ENCODE measurements around the gene POF1B. TPM values are rescaled to one million over a fixed set of nuclear protein-coding genes. Genes with fewer than 3 reads are reported as not detected.

POF1B gene
- total RNA-seq, 2 experiments from 2014 or later: 0.05 to 0.17 TPM

DNA sequence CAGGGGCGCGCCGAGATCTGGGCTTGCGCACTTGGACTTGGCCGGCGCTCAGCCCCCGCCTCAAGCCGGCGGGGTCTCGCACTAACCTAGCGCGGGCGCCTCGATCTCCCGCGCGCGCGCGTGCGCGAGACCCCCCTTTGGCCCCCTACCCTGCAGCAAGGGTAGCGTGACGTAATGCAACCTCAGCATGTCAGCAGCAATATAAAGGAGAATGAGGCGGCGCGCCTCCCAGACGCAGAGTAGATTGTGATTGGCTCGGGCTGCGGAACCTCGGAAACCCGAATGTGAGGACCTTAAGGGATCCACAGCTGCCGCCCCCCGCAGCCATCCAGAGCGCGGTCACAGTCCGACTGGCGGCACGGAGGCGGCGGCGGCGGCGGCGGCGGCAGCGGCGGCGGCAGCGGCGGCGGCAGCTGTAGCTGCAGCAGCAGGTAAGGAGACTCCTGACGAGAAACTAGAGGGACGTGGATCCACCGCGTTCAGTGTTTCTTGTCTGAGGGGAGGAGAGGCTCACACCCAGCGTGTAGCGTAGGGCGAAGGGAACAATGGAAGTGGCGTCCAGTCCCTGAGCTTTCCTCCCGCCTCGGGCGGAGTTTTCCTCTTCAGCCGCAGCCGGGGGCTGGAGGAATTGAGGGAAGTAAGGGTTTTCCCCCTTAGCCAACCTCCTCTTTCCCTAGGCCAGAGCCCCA is 135.6 kb downstream of the POF1B start, which contains the start of the genes SATL1 and ZNF711:
Gene SATL1, minus strand, starts transcription at position 19 of the 689 bp plus-strand sequence. CDS start 134,811 bp downstream, outside the sequence.
Gene ZNF711, plus strand, starts transcription at position 231 of the 689 bp plus-strand sequence. CDS start 3,582 bp downstream, outside the sequence.
- DNase-seq (peak in 7 of 14 experiments; percentile 16 to 44 (median 31)), ATAC-seq (ENCODE audit: poor library complexity) (peak; percentile 58)
- ChIA-PET POLR2A (no interaction called here), CTCF (no interaction called here)
- peak within 1 kb of the TSS; percentile 71 for H3K27ac Mint-ChIP-seq
- peaks cover 0 to 6% of the 10 kb centered on the region in 2 experiments for H3K9me3 ChIP-seq (ENCODE audit: control insufficient read depth in 1 of 2, insufficient read depth in 1 of 2, low read length in 2 of 2)
- TF ChIP-seq, protein P1, sequence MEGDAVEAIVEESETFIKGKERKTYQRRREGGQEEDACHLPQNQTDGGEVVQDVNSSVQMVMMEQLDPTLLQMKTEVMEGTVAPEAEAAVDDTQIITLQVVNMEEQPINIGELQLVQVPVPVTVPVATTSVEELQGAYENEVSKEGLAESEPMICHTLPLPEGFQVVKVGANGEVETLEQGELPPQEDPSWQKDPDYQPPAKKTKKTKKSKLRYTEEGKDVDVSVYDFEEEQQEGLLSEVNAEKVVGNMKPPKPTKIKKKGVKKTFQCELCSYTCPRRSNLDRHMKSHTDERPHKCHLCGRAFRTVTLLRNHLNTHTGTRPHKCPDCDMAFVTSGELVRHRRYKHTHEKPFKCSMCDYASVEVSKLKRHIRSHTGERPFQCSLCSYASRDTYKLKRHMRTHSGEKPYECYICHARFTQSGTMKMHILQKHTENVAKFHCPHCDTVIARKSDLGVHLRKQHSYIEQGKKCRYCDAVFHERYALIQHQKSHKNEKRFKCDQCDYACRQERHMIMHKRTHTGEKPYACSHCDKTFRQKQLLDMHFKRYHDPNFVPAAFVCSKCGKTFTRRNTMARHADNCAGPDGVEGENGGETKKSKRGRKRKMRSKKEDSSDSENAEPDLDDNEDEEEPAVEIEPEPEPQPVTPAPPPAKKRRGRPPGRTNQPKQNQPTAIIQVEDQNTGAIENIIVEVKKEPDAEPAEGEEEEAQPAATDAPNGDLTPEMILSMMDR (IDR thresholded peaks at IDR 0.05): no peak
- peaks cover 10% of the 10 kb centered on the region for H3K4me1 Mint-ChIP-seq (ENCODE audit: low read depth)
- peak within 1 kb of the TSS; percentile 96 for H3K4me3 Mint-ChIP-seq
- H3K27me3 ChIP-seq (ENCODE audit: control insufficient read depth in 1 of 2, insufficient read depth in 2 of 2, low read length in 2 of 2): no peaks in the 10 kb centered on the region
- H3K9me3 Mint-ChIP-seq: no peaks in the 10 kb centered on the region
- peaks cover 6% of the 10 kb centered on the region for H3K4me1 ChIP-seq (ENCODE audit: insufficient read depth, low read length)
- H3K36me3 Mint-ChIP-seq (ENCODE audit: low read depth): peaks cover 5% of the 10 kb centered on the region
- intact Hi-C loops (cut with DNase I, micrococcal nuclease): no loop called here
- no peak within 1 kb of the TSS for H3K27ac ChIP-seq (ENCODE audit: low read depth in 1 of 2, low read length in 2 of 2)
- peaks cover 7% of the 10 kb centered on the region for H3K27me3 Mint-ChIP-seq
- H3K36me3 ChIP-seq (ENCODE audit: insufficient read depth, low read length): no peaks in the 10 kb centered on the region
- peak within 1 kb of the TSS; percentile 62 for H3K4me3 ChIP-seq (ENCODE audit: low read length)

GRCh38 chrX:85243155-85243554 is 136.3 kb downstream of the POF1B start:
- POLR2A ChIA-PET: no interaction called here
- CTCF ChIA-PET: no interaction called here
- Mint-ChIP-seq H3K27ac (no peak overlapping the region), H3K9me3 (peaks cover 1% of the 10 kb centered on the region), H3K4me1 (ENCODE audit: low read depth) (peaks cover 10% of the 10 kb centered on the region), H3K36me3 (ENCODE audit: low read depth) (peaks cover 5% of the 10 kb centered on the region), H3K4me3 (peak overlapping the region; percentile 67), H3K27me3 (peaks cover 7% of the 10 kb centered on the region)
- intact Hi-C loops (cut with DNase I, micrococcal nuclease): no loop called here
- Histone ChIP-seq H3K4me1 (ENCODE audit: insufficient read depth, low read length) (peaks cover 6% of the 10 kb centered on the region), H3K4me3 (ENCODE audit: low read length) (no peak overlapping the region), H3K27ac (ENCODE audit: low read depth in 1 of 2, low read length in 2 of 2) (no peak overlapping the region), H3K27me3 (ENCODE audit: control insufficient read depth in 1 of 2, insufficient read depth in 2 of 2, low read length in 2 of 2) (no peaks in the 10 kb centered on the region), H3K9me3 (ENCODE audit: control insufficient read depth in 1 of 2, insufficient read depth in 1 of 2, low read length in 2 of 2) (peaks cover 0 to 6% of the 10 kb centered on the region in 2 experiments), H3K36me3 (ENCODE audit: insufficient read depth, low read length) (no peaks in the 10 kb centered on the region)
- TF ChIP-seq, protein P1 (IDR thresholded peaks at IDR 0.05): no peak
- no peak for DNase-seq
- ATAC-seq (ENCODE audit: poor library complexity): no peak

Other genes starting within 250 kb of the POF1B start
- gene SATL1, start 135.9 kb downstream of the POF1B start, total RNA-seq: not detected
- gene ZNF711, start 135.7 kb downstream of the POF1B start, total RNA-seq: 1 to 10 TPM; 3.8 to 4.7 TPM

Measured in CD4-positive, alpha-beta T cell (primary cell).